GM19467 (cell line): ENCODE measurements around the gene NDE1.
"Not testable (repeated sequence)": the region's sequence is repeated elsewhere in the genome, so short reads cannot be mapped to it uniquely, and the experiment has no call there.

ENCODE experiments used
- ATAC-seq: cut with Tn5 transposase; IDR thresholded peaks from one replicate; pipeline ENCODE4 v1.9.1; 2021; ENCODE audit warnings: mild to moderate bottlenecking, moderate library complexity; ENCODE audit not compliant: unreplicated experiment

The NDE1 gene

GRCh38 chr16:15649727-15650018 lies 372 bp upstream of the NDE1 start:
- no peak for ATAC-seq

- ATAC-seq = peak; percentile 39
These were observed 690 bp downstream of the NDE1 start for GRCh38 chr16:15650698-15651171.

GRCh38 chr16:15652293-15653001 lies 2.4 kb downstream of the NDE1 start:
- ATAC-seq = no peak

DNA sequence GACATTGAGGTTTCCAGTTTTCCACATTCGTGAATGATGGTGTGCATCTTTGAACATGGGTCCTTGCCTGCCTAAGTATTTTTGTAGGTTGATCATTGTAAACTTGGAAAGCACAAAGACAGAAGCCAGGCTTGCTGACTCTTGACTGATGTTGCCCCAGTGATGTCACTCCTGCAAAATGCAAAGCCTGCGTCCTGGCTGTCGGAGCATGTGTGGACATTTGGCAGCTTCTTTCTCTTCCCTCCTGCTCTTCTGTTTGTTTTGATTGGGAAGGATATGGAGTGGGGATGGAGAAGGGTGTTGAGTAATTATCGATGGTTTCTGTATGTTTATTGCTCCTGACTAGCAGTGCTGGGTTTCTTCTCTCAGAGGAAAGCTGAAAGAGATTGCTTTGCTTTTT lies 3.2 kb downstream of the NDE1 start:
- ATAC-seq = no peak

DNA sequence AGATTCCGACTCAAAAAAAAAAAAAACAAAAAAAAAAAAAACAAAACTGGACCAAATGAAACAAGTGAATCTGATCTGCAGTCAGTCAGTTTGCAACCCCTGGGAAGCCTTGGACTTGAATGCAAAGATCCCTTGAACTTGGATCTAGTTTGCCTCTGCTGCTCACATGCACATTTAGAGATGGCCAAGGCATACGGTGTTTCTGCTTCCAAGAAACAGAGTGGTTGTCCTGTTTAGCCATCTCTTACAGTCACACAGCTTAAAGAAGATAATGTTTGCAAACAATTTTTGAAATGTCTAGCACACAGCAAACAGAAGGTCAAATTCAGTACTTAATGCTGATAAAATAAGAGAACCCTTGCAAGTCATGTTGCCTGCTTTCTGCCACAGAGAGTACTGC lies 4.5 kb downstream of the NDE1 start:
- ATAC-seq = no peak

GRCh38 chr16:15655561-15655960 lies 5.5 kb downstream of the NDE1 start:
- not testable (repeated sequence) for ATAC-seq

DNA sequence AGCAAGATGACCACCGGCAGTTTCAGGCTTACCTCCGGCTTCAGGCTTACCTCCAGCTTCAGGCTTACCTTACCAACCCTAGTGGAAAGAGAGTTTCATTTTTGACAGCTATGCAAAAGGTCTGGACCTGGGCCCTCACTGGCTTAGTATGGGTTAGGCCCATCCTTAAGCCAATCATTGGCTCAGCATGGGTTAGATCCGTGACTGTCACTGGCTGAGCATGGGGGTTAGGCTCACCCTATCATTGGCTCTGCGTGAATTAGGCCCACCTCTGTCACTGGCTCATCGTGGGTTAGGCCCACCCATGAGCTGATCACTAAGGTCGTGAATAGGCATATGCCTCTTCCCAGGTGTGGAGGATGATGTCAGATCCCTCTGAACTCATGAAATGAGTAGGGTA lies 8.1 kb downstream of the NDE1 start:
- ATAC-seq = no peak

DNA sequence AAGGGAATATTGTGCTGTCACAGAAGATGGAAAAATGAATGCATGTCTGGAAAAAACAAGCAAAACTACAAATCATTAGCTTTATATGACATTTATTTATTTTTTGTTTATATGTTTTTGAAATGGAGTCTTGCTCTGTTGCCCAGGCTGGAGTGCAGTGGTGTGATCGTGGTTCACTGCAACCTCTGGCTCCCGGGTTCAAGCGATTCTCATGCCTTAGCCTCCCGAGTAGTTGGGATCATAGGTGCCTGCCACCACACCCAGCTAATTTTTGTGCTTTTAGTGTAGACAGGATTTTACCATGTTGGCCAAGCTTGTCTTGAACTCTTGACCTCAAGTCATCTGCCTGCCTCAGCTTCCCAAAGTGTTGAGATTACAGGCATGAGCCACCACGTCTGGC lies 8.5 kb downstream of the NDE1 start:
- no peak for ATAC-seq

GRCh38 chr16:15660203-15660601 lies 10.2 kb downstream of the NDE1 start:
- ATAC-seq = no peak

GRCh38 chr16:15665107-15665506 lies 15.1 kb downstream of the NDE1 start:
- no peak for ATAC-seq

GRCh38 chr16:15667091-15667742 lies 17.2 kb downstream of the NDE1 start:
- ATAC-seq = no peak

GRCh38 chr16:15671530-15672117 lies 21.6 kb downstream of the NDE1 start:
- ATAC-seq = no peak

DNA sequence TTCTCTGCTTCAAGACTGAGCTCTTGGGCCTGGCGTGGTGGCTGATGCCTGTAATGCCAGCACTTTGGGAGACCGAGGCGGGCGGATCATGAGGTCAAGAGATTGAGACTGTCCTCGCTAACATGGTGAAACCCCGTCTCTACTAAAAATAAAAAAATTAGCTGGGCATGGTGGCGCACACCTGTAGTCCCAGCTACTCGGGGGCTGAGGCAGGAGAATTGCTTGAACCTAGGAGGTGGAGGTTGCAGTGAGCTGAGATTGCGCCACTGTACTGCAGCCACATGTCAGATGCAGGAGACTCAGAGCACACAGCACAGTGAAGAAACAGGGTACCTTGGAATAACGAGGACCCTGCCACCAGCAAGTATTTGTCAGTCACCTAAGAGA lies 22.1 kb downstream of the NDE1 start:
- ATAC-seq = not testable (repeated sequence)

GRCh38 chr16:15672514-15673167 lies 22.6 kb downstream of the NDE1 start:
- ATAC-seq = no peak

GRCh38 chr16:15674571-15674970 lies 24.5 kb downstream of the NDE1 start:
- ATAC-seq = no peak

- no peak for ATAC-seq
These were observed 26.5 kb downstream of the NDE1 start for GRCh38 chr16:15676506-15676905.

- ATAC-seq = no peak
These were observed 27.4 kb downstream of the NDE1 start for GRCh38 chr16:15677447-15677846.

DNA sequence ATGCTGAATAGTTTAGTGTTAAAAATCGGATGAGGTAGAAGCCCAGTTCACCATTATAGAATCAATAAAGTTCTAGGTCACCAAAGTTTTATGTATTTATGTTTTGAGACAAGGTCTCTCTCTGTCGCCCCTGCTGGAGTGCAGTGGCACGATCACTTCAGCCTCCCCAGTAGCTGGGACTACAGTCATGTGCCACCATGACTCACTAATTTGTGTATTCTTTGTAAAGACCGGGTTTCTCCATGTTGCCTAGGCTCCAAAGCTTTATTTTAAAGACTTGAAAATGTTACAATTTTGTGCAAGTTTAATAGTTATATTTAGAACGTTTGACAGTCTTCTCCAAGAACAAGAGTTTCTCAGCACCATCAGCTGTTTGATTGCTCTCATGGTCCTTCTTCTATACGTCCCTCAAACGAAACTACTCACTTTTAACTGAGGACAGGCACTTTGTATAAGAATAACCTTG lies 32.1 kb downstream of the NDE1 start:
- no peak for ATAC-seq

DNA sequence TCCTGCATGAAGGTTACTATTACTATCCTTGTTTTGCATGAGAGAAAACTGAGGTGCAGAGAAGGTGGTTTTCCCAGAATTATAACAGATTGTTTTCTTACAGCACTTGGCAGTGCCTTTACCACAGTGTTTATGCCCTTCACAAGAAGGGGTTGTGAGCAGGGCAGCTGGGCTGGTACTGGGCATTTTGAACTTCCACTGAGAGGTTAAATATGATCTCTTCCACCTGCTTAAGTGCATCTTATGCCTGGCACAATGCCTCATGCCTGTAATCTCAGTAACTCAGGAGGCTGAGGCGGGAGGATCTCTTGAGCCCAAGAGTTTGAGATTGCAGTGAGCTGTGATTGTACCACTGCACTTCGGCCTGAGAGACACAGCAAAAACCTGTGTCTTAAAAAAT lies 36.2 kb downstream of the NDE1 start:
- ATAC-seq = no peak

- ATAC-seq = no peak
These were observed 39.2 kb downstream of the NDE1 start for GRCh38 chr16:15689290-15689689.

GRCh38 chr16:15690296-15690695 lies 40.3 kb downstream of the NDE1 start:
- ATAC-seq = no peak

GRCh38 chr16:15691046-15691445 lies 41.0 kb downstream of the NDE1 start:
- no peak for ATAC-seq
